ENCODE data around the gene SEC31B. TPM values are rescaled to one million over a fixed set of nuclear protein-coding genes. Genes with fewer than 3 reads are reported as not detected.

The SEC31B gene
- total RNA-seq, 2 donors from 2014 or later, result 9.0 to 13.6 TPM

DNA sequence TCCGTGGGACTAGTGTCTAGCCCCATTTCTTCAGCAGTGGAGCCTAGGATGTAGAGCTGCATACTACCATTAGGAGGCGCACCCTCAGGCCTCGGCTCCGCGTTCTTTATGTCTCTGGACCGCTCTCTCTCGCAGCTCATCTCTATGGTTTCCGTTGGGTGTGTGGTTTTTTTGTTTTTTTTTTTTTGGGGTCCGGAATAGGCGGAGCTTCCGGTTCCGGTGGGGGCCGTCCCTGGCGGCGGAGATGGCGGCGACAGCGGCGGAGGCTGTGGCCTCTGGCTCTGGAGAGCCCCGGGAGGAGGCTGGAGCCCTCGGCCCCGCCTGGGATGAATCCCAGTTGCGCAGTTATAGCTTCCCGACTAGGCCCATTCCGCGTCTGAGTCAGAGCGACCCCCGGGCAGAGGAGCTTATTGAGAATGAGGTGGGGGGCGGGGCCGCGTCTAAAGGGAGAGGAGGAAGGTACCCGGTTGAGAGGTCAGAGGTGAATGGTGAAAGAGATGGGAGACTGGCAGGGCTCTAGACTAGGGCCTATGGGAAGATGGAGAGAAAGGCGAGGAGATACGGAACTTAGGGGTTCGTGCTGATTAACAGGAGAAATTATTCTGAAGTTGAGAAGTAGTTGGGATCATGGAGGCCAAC lies 16.2 kb upstream of the SEC31B start, which contains the start of gene HIF1AN:
Gene HIF1AN (plus strand): TSS at position 229 of the 639 bp plus-strand sequence. CDS start 16 bp downstream, at position 245.
- H3K9me3 Mint-ChIP-seq, result no peaks in the 10 kb centered on the region
- Histone ChIP-seq H3K9ac (ENCODE audit: extremely low read depth, low read length, poor library complexity, severe bottlenecking) (peak within 1 kb of the TSS; percentile 6), H3K36me3 (ENCODE audit: control insufficient read depth, insufficient read depth, low read length) (peaks cover 31% of the 10 kb centered on the region), H3K4me1 (ENCODE audit: control insufficient read depth, insufficient read depth, low read length) (no peaks in the 10 kb centered on the region), H3K27ac (ENCODE audit: low read depth, low read length) (no peak within 1 kb of the TSS), H3K9me3 (ENCODE audit: control insufficient read depth, low read length) (no peaks in the 10 kb centered on the region), H3K27me3 (ENCODE audit: control insufficient read depth, insufficient read depth, low read length, poor library complexity, severe bottlenecking) (no peaks in the 10 kb centered on the region), H3K4me3 (ENCODE audit: low read length) (peak within 1 kb of the TSS; percentile 82)
- DNase-seq, result peak; percentile 95
- H3K27ac Mint-ChIP-seq, result peak within 1 kb of the TSS; percentile 35
- TF ChIP-seq CTCF (conservative IDR thresholded peaks at IDR 0.05), result peak; percentile 93
- no peak within 1 kb of the TSS for H3K4me3 Mint-ChIP-seq
- WGBS, 2 experiments (ENCODE audit: insufficient coverage in 1 of 2, insufficient read length in 1 of 2), result 0 to 3% methylated on average over 7 to 35 of the region's 35 CpGs
- peaks cover 15% of the 10 kb centered on the region for H3K4me1 Mint-ChIP-seq
- peaks cover 31% of the 10 kb centered on the region for H3K36me3 Mint-ChIP-seq (ENCODE audit: low read depth)
- no peaks in the 10 kb centered on the region for H3K27me3 Mint-ChIP-seq (ENCODE audit: insufficient read depth)

DNA sequence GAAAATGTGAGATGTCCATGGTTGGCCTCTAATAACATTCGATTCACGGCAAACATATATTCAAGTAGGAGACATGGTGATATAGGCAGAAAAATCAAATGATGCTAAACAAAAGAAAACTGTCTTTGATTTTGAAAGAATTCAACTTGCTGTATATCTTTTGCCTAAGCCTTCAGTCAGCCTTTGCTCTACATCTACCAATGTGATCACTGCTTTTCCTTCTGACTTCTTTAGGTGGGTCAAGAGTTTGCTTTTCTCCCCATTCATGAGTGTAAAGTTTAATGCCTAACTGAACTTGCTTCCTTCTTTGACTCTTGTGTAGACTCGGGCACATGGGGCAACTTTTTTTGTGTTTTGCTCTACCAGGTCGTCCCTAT lies 15.7 kb upstream of the SEC31B start:
- H3K27ac ChIP-seq (ENCODE audit: low read depth, low read length), result no peak overlapping the region

GRCh38 chr10:100534726-100535125 lies 15.1 kb upstream of the SEC31B start:
- no peak for DNase-seq
- Mint-ChIP-seq H3K4me1 (peaks cover 19% of the 10 kb centered on the region), H3K4me3 (no peak overlapping the region), H3K36me3 (ENCODE audit: low read depth) (peaks cover 24% of the 10 kb centered on the region), H3K27me3 (ENCODE audit: insufficient read depth) (no peaks in the 10 kb centered on the region), H3K9me3 (no peaks in the 10 kb centered on the region), H3K27ac (no peak overlapping the region)
- Histone ChIP-seq H3K36me3 (ENCODE audit: control insufficient read depth, insufficient read depth, low read length) (peaks cover 20% of the 10 kb centered on the region), H3K4me3 (ENCODE audit: low read length) (no peak overlapping the region), H3K27me3 (ENCODE audit: control insufficient read depth, insufficient read depth, low read length, poor library complexity, severe bottlenecking) (no peaks in the 10 kb centered on the region), H3K4me1 (ENCODE audit: control insufficient read depth, insufficient read depth, low read length) (no peaks in the 10 kb centered on the region), H3K27ac (ENCODE audit: low read depth, low read length) (no peak overlapping the region), H3K9ac (ENCODE audit: extremely low read depth, low read length, poor library complexity, severe bottlenecking) (no peak overlapping the region), H3K9me3 (ENCODE audit: control insufficient read depth, low read length) (no peaks in the 10 kb centered on the region)
- WGBS, 2 experiments (ENCODE audit: insufficient coverage in 1 of 2, insufficient read length in 1 of 2), result 50% methylated on average over 2 of the region's 2 CpGs
- TF ChIP-seq CTCF (conservative IDR thresholded peaks at IDR 0.05), result no peak

More for the DNA sequence above, 15.7 kb upstream of the SEC31B start:
- H3K36me3 ChIP-seq (ENCODE audit: control insufficient read depth, insufficient read depth, low read length), result peaks cover 26% of the 10 kb centered on the region
- peak overlapping the region; percentile 82 for H3K4me3 ChIP-seq (ENCODE audit: low read length)
- no peaks in the 10 kb centered on the region for H3K9me3 ChIP-seq (ENCODE audit: control insufficient read depth, low read length)
- H3K36me3 Mint-ChIP-seq (ENCODE audit: low read depth), result peaks cover 26% of the 10 kb centered on the region
- DNase-seq, result no peak
- no peak overlapping the region for H3K4me3 Mint-ChIP-seq
- no peak for TF ChIP-seq CTCF (conservative IDR thresholded peaks at IDR 0.05)
- WGBS, 2 experiments (ENCODE audit: insufficient coverage in 1 of 2, insufficient read length in 1 of 2), result 48 to 50% methylated on average over 4 of the region's 4 CpGs
- no peak overlapping the region for H3K9ac ChIP-seq (ENCODE audit: extremely low read depth, low read length, poor library complexity, severe bottlenecking)
- H3K9me3 Mint-ChIP-seq, result no peaks in the 10 kb centered on the region
- no peaks in the 10 kb centered on the region for H3K4me1 ChIP-seq (ENCODE audit: control insufficient read depth, insufficient read depth, low read length)
- H3K4me1 Mint-ChIP-seq, result peaks cover 16% of the 10 kb centered on the region
- no peaks in the 10 kb centered on the region for H3K27me3 ChIP-seq (ENCODE audit: control insufficient read depth, insufficient read depth, low read length, poor library complexity, severe bottlenecking)
- no peaks in the 10 kb centered on the region for H3K27me3 Mint-ChIP-seq (ENCODE audit: insufficient read depth)
- no peak overlapping the region for H3K27ac Mint-ChIP-seq
